ENCODE data around the gene HOGA1. TPM values are rescaled to one million over a fixed set of nuclear protein-coding genes. Genes with fewer than 3 reads are reported as not detected.

HOGA1 gene
- total RNA-seq, 4 donors from 2014 or later, result 0.27 to 11.2 (median 4.1) TPM

DNA sequence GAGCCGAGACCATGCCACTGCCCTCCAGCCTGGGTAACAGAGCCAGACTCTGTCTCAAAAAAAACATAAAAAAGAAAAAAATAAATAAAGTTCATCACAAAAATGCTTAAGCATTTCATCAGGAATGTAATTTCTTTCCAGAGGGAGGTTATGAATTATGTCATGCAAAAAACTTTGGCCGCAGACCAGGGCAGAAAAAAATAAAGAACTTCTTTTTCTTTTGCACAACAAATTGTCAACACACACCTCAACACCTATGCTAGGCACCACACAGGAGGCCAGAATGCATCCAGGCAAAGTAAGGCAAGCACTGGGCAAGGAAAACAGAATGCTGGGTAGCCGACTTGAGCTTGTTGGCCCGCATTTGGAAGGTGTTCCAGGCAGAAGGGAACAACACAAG is 9.2 kb downstream of the HOGA1 start:
- H3K27me3 ChIP-seq, result no peaks in the 10 kb centered on the region
- H3K4me1 ChIP-seq, result peaks cover 26 to 40% of the 10 kb centered on the region in 2 donors
- no peaks in the 10 kb centered on the region for H3K36me3 ChIP-seq
- ATAC-seq (no peak), DNase-seq (no peak)
- no peak overlapping the region for H3K4me3 ChIP-seq
- intact Hi-C loops (cut with DNase I; ENCODE audit: low total_unique reads), result no loop called here
- TF ChIP-seq, protein P1, sequence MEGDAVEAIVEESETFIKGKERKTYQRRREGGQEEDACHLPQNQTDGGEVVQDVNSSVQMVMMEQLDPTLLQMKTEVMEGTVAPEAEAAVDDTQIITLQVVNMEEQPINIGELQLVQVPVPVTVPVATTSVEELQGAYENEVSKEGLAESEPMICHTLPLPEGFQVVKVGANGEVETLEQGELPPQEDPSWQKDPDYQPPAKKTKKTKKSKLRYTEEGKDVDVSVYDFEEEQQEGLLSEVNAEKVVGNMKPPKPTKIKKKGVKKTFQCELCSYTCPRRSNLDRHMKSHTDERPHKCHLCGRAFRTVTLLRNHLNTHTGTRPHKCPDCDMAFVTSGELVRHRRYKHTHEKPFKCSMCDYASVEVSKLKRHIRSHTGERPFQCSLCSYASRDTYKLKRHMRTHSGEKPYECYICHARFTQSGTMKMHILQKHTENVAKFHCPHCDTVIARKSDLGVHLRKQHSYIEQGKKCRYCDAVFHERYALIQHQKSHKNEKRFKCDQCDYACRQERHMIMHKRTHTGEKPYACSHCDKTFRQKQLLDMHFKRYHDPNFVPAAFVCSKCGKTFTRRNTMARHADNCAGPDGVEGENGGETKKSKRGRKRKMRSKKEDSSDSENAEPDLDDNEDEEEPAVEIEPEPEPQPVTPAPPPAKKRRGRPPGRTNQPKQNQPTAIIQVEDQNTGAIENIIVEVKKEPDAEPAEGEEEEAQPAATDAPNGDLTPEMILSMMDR (IDR thresholded peaks at IDR 0.05 in 4 of 5, conservative IDR thresholded peaks at IDR 0.05 in 1 of 5), result no peak
- no peak for TF ChIP-seq POLR2A (IDR thresholded peaks at IDR 0.05)
- H3K27ac ChIP-seq, result peak overlapping the region in 2 of 4 donors; percentile 26 to 36
- in situ Hi-C loops (cut with MboI; ENCODE audit: low sequenced_read_pairs in 4 of 4), result no loop called here
- H3K9me3 ChIP-seq, result no peaks in the 10 kb centered on the region

DNA sequence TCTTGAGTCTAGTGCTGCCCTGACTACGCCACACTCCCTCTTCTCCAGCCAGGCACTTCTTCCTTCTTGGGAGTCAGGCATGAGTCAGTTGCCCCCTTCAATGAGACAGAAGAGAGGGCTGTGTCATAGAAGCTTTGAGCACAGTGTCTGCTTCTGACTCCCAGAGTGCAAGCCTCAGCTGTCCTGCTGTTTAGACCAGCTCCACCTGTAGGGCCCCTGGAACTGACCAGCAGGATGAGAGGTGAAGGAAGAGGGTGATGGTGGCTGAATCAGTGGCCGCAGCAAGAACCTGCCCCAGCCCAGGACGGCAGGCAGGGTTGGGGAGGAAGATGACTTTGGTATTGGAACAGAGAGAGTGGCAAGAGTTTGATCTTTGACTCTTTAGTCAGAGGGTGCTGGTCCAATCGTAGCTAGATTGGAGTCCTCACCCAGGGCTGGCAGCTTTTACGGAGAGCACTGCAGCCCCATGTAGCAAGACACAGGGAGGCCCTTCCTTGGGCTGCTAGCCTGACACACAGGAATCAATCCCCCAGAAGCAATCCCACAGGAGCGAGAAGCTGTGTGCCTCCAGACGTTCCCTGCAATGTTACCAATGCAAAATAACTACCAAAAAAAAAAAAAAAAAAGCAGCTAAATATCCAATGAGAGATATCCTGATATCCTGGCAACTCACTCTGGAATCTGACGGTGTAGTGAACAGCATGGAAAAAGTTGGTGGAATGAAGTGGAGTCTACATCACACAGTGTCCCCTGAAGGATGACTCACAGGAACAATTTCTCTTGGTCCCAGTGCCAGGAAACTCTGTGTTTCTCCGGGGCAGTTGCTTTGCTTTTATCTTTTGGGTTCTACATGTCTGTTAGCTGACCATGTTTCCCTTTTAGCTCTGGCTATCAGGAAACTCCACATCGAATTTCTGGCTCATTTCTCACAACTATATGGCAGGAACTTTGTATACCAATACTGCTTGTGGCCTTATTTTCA is 12.2 kb downstream of the HOGA1 start:
- peaks cover 46 to 67% of the 10 kb centered on the region in 2 donors for H3K4me1 ChIP-seq
- intact Hi-C loops (cut with DNase I; ENCODE audit: low total_unique reads), result loop anchor here (1.0 kb wide), 1 partner anchor 22 kb away; no protein-coding TSS in a partner anchor
- H3K36me3 ChIP-seq, result no peaks in the 10 kb centered on the region
- TF ChIP-seq, protein P1 (IDR thresholded peaks at IDR 0.05 in 4 of 5, conservative IDR thresholded peaks at IDR 0.05 in 1 of 5), result no peak
- peak in 1 of 2 donors; percentile 39 for TF ChIP-seq POLR2A (IDR thresholded peaks at IDR 0.05)
- no peaks in the 10 kb centered on the region for H3K27me3 ChIP-seq
- H3K9me3 ChIP-seq, result no peaks in the 10 kb centered on the region
- in situ Hi-C loops (cut with MboI; ENCODE audit: low sequenced_read_pairs in 4 of 4), result no loop called here
- peak overlapping the region; percentile 88 to 94 (median 92) for H3K27ac ChIP-seq
- ATAC-seq (peak; percentile 90 to 95), DNase-seq (peak; percentile 76 to 85)
- H3K4me3 ChIP-seq, result no peak overlapping the region

DNA sequence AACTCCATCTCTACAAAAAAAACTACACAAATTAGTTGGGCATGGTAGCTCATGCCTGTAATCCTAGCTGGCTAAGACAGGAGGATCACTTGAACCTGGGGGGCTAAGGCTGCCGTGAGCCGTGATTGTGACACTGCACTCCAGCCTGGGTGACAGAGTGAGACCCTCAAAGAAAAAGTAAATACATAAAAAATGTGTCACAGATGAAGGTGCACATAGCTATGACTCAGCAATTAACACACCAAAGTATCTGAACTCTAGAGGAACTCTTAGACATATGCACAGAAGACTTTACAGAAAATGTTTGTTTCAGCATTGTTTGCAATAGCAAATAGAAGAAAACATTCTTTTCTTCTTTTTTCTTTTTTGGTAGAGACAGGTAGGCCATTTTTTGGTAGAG is 13.6 kb downstream of the HOGA1 start:
- Histone ChIP-seq H3K4me1 (peaks cover 59 to 81% of the 10 kb centered on the region in 2 donors), H3K4me3 (no peak overlapping the region), H3K36me3 (no peaks in the 10 kb centered on the region), H3K27ac (peak overlapping the region; percentile 88 to 94 (median 92)), H3K9me3 (no peaks in the 10 kb centered on the region), H3K27me3 (no peaks in the 10 kb centered on the region)
- in situ Hi-C loops (cut with MboI; ENCODE audit: low sequenced_read_pairs in 4 of 4) (no loop called here), intact Hi-C loops (cut with DNase I; ENCODE audit: low total_unique reads) (no loop called here)
- DNase-seq, result no peak
- TF ChIP-seq, protein P1 (IDR thresholded peaks at IDR 0.05 in 4 of 5, conservative IDR thresholded peaks at IDR 0.05 in 1 of 5), result no peak
- TF ChIP-seq POLR2A (IDR thresholded peaks at IDR 0.05), result no peak
- no peak for ATAC-seq

DNA sequence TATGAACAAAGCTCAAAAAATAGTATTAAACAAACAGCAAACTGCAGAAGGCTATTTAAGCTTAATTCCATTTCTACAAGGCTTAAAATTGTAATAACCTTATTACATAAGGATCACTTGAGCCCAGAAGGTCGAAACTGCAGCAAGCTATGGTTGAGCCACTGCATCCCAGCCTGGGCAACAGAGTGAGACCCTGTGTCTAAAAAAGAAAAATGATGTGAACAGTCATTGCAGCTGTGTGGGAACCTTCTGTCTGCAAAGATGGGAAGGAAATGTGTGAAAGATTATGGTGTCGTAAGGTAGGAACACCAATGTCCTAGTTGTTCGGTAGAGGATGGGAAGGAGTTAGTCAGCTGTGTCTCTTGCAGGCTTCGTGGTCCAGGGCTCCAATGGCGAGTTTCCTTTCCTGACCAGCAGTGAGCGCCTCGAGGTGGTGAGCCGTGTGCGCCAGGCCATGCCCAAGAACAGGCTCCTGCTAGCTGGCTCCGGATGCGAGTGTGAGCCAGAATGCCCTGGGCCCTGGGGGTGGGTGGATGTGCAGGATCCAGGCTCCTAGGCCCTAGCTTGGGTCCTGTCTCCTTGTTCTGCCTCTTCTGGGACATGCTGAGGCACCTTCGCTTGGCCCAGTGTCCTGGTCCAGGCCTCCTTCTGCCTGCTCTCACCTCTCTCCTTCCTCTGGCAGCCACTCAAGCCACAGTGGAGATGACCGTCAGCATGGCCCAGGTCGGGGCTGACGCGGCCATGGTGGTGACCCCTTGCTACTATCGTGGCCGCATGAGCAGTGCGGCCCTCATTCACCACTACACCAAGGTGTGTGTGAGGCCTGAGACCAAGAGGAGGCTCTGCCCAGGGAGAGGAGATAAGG is 14.4 kb downstream of the HOGA1 start:
- Histone ChIP-seq H3K27me3 (no peaks in the 10 kb centered on the region), H3K4me1 (peaks cover 60 to 77% of the 10 kb centered on the region in 2 donors), H3K4me3 (no peak overlapping the region), H3K9me3 (no peaks in the 10 kb centered on the region), H3K36me3 (no peaks in the 10 kb centered on the region), H3K27ac (peak overlapping the region; percentile 88 to 94 (median 92))
- ATAC-seq (no peak), DNase-seq (no peak)
- in situ Hi-C loops (cut with MboI; ENCODE audit: low sequenced_read_pairs in 4 of 4) (no loop called here), intact Hi-C loops (cut with DNase I; ENCODE audit: low total_unique reads) (no loop called here)
- TF ChIP-seq, protein P1 (IDR thresholded peaks at IDR 0.05 in 4 of 5, conservative IDR thresholded peaks at IDR 0.05 in 1 of 5), result no peak
- no peak for TF ChIP-seq POLR2A (IDR thresholded peaks at IDR 0.05)
